Lower lobe of right lung (tissue), 2 donors: Measurements from ENCODE around the gene ANKRD66. TPM values are rescaled to one million over a fixed set of nuclear protein-coding genes. Genes with fewer than 3 reads are reported as not detected.

ENCODE experiments used
- ATAC-seq, 2 donors: fragments of 200-7000 bp; cut with Tn5 transposase; one replicate each; pipeline ENCODE4 v1.9.1; 2020 to 2022; ENCODE audit warnings: mild to moderate bottlenecking in 2 of 2, moderate library complexity in 2 of 2
- DNase-seq: peaks from one replicate; pipeline ENCODE4 v3.0.0-alpha.2; 2020
- H3K27ac ChIP-seq: fragments of 200-600 bp; one replicate; pipeline ENCODE4 v1.8.0; 2022
- H3K27me3 ChIP-seq: fragments of 200-600 bp; one replicate; pipeline ENCODE4 v1.8.0; 2022; ENCODE audit warnings: low read depth
- H3K36me3 ChIP-seq: fragments of 200-600 bp; one replicate; pipeline ENCODE4 v1.8.0; 2022; ENCODE audit warnings: mild to moderate bottlenecking
- H3K4me1 ChIP-seq: fragments of 200-600 bp; one replicate; pipeline ENCODE4 v1.8.0; 2022
- H3K4me3 ChIP-seq: fragments of 200-600 bp; one replicate; pipeline ENCODE4 v1.8.0; 2022; ENCODE audit warnings: mild to moderate bottlenecking
- H3K9me3 ChIP-seq: fragments of 200-600 bp; one replicate; pipeline ENCODE4 v1.8.0; 2022
- CTCF ChIP-seq: fragments of 200-600 bp; IDR thresholded peaks from one replicate; pipeline ENCODE4 v1.8.0; 2022; ENCODE audit warnings: antibody characterized with exemption, mild to moderate bottlenecking
- intact Hi-C: fragments of 100-400 bp; cut with DNase I; formaldehyde crosslinking; loops from one replicate; pipeline ENCODE4 v1.11.0; 2022
- total RNA-seq: library from RNA; stranded (reverse); fragmentation: NEBNext Ultra II Directional; extraction: Animal tissue kit (Norgen Biotek cat#: 25700); gene quantifications from one replicate; pipeline ENCODE4 v1.2.1, GENCODE V29; 2021
- donor health status: DM: no; HTN: yes; CAD: no; lungs with severe emphysema.

ANKRD66 gene
- total RNA-seq, 1 donor from 2014 or later: 4.0 TPM

- Histone ChIP-seq H3K4me1 (peaks cover 4% of the 10 kb centered on the region), H3K27ac (no peak overlapping the region), H3K4me3 (no peak overlapping the region), H3K36me3 (no peaks in the 10 kb centered on the region), H3K9me3 (no peaks in the 10 kb centered on the region), H3K27me3 (no peaks in the 10 kb centered on the region)
- no peak for TF ChIP-seq CTCF
- ATAC-seq (no peak), DNase-seq (no peak)
- intact Hi-C loops: no loop called here
Observed at GRCh38 chr6:46755865-46756264, 9.1 kb downstream of the ANKRD66 start.

DNA sequence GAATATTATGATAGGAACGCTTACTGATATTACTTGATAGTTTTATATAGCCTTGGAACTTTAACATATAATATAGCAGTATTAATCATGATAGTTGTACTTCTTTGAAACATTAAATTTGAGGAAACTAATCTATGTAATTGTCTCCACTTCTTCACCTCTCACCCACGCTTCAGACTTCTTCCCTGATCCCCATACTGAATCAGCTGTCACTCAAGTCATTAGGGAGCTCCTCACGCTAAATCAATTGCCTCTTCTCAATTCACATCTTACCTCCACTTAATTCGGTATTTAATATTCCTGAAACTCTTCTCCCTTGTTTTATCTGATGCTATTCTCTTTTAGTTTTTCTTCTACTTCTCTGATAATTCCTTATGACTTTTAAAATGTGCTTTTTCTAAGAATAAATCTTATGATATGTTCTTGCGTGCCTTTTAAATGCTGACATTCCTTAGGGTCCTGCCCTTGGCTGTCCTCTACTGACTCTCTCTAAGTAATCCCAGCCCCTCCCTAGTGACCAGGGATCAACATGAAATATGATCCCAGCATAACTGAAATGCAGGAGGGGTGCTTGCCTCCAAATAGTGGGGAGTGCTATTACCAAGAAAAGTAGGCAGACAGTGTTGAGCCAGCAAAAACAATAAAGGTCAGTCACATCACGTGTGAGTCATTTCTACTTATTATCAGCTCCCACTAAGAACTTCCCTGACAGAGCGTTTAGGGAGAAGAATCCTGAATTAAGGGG lies 9.9 kb downstream of the ANKRD66 start:
- DNase-seq (no peak), ATAC-seq (no peak)
- no peak for TF ChIP-seq CTCF
- no peaks in the 10 kb centered on the region for H3K36me3 ChIP-seq
- intact Hi-C loops: no loop called here
- H3K4me1 ChIP-seq: peaks cover 4% of the 10 kb centered on the region
- no peaks in the 10 kb centered on the region for H3K9me3 ChIP-seq
- no peak overlapping the region for H3K4me3 ChIP-seq
- no peak overlapping the region for H3K27ac ChIP-seq
- H3K27me3 ChIP-seq: no peaks in the 10 kb centered on the region

DNA sequence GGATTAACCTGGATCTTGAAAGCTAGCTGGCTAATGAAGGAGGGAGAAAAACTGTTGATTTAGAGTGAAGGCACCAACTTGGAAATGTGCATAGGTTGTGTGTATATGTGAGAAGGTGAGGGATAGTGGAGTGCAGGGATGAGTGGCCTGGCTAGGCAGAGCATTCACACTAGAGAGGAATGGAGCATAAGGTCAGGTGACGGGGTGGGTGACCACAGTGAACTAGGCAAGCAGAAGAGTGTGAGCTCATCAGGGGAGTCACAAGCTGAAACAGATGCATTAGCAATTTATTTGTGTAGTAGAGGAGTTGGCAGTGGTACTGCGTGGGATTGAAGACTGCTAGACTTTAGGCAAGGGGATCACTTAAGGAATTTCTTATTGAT lies 10.5 kb downstream of the ANKRD66 start:
- Histone ChIP-seq H3K4me3 (no peak overlapping the region), H3K27ac (no peak overlapping the region), H3K9me3 (no peaks in the 10 kb centered on the region), H3K27me3 (no peaks in the 10 kb centered on the region), H3K36me3 (no peaks in the 10 kb centered on the region), H3K4me1 (peaks cover 4% of the 10 kb centered on the region)
- no peak for DNase-seq
- peak in 1 of 2 donors; percentile 55 for ATAC-seq
- intact Hi-C loops: no loop called here
- no peak for TF ChIP-seq CTCF

- DNase-seq: no peak
- H3K4me1 ChIP-seq: peaks cover 4% of the 10 kb centered on the region
- no peaks in the 10 kb centered on the region for H3K36me3 ChIP-seq
- H3K27ac ChIP-seq: no peak overlapping the region
- no peaks in the 10 kb centered on the region for H3K9me3 ChIP-seq
- H3K27me3 ChIP-seq: no peaks in the 10 kb centered on the region
- ATAC-seq: no peak
- no peak overlapping the region for H3K4me3 ChIP-seq
- intact Hi-C loops: no loop called here
- TF ChIP-seq CTCF: no peak
Observed at GRCh38 chr6:46758960-46759753, 12.4 kb downstream of the ANKRD66 start.

DNA sequence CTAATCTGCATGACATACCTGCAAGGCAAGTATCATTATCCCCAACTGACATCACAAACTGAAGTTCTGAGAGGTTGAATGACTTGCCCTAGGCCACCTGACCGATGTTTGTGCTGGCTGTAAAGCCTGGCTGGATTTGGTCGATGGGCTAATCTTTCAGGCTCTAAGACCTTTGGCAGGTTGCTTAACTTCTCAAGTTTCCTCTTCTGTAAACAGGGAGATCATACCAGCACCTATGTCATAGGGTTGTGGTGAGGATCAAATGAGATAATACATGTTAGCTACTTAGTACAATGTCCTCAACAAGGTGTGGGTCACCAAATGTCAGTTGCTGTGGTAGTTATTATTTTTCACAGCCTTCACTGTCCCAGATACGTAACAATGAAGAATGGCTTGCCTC lies 14.2 kb downstream of the ANKRD66 start:
- no peak overlapping the region for H3K27ac ChIP-seq
- no peaks in the 10 kb centered on the region for H3K9me3 ChIP-seq
- intact Hi-C loops: no loop called here
- peaks cover 4% of the 10 kb centered on the region for H3K4me1 ChIP-seq
- no peaks in the 10 kb centered on the region for H3K27me3 ChIP-seq
- ATAC-seq (no peak), DNase-seq (no peak)
- no peak for TF ChIP-seq CTCF
- H3K36me3 ChIP-seq: no peaks in the 10 kb centered on the region
- no peak overlapping the region for H3K4me3 ChIP-seq
